Measurements from ENCODE around the gene HEMK1. TPM values are rescaled to one million over a fixed set of nuclear protein-coding genes. Genes with fewer than 3 reads are reported as not detected.

HEMK1 gene
- total RNA-seq, 4 donors from 2014 or later, result 4.5 to 8.1 (median 7.5) TPM

GRCh38 chr3:50603261-50604109, 34.2 kb downstream of the HEMK1 start:
- DNase-seq (no peak), ATAC-seq (no peak)
- in situ Hi-C loops (cut with MboI; ENCODE audit: low sequenced_read_pairs in 4 of 4) (loop anchor here in 1 of 4 donors (25.0 kb wide), 1 partner anchor 784 kb away; the partner anchor contains the start of genes MANF and RBM15B), intact Hi-C loops (cut with DNase I; ENCODE audit: low total_unique reads) (loop anchor here (2.0 kb wide), 1 partner anchor 21 kb away; no protein-coding TSS in a partner anchor)
- Histone ChIP-seq H3K9me3 (no peaks in the 10 kb centered on the region), H3K4me1 (peaks cover 90 to 91% of the 10 kb centered on the region in 2 donors), H3K27me3 (no peaks in the 10 kb centered on the region), H3K4me3 (no peak overlapping the region), H3K36me3 (peaks cover 4 to 25% of the 10 kb centered on the region in 2 donors), H3K27ac (peak overlapping the region; percentile 95 to 99 (median 96))
- TF ChIP-seq POLR2A (IDR thresholded peaks at IDR 0.05), result no peak
- TF ChIP-seq, protein P1, sequence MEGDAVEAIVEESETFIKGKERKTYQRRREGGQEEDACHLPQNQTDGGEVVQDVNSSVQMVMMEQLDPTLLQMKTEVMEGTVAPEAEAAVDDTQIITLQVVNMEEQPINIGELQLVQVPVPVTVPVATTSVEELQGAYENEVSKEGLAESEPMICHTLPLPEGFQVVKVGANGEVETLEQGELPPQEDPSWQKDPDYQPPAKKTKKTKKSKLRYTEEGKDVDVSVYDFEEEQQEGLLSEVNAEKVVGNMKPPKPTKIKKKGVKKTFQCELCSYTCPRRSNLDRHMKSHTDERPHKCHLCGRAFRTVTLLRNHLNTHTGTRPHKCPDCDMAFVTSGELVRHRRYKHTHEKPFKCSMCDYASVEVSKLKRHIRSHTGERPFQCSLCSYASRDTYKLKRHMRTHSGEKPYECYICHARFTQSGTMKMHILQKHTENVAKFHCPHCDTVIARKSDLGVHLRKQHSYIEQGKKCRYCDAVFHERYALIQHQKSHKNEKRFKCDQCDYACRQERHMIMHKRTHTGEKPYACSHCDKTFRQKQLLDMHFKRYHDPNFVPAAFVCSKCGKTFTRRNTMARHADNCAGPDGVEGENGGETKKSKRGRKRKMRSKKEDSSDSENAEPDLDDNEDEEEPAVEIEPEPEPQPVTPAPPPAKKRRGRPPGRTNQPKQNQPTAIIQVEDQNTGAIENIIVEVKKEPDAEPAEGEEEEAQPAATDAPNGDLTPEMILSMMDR (IDR thresholded peaks at IDR 0.05 in 4 of 5, conservative IDR thresholded peaks at IDR 0.05 in 1 of 5), result no peak

- DNase-seq (no peak), ATAC-seq (no peak)
- Histone ChIP-seq H3K9me3 (no peaks in the 10 kb centered on the region), H3K4me3 (no peak overlapping the region), H3K27ac (peak overlapping the region; percentile 95 to 99 (median 96)), H3K36me3 (peaks cover 4 to 27% of the 10 kb centered on the region in 2 donors), H3K4me1 (peaks cover 96% of the 10 kb centered on the region in 2 donors), H3K27me3 (no peaks in the 10 kb centered on the region)
- TF ChIP-seq, protein P1 (IDR thresholded peaks at IDR 0.05 in 4 of 5, conservative IDR thresholded peaks at IDR 0.05 in 1 of 5), result no peak
- TF ChIP-seq POLR2A (IDR thresholded peaks at IDR 0.05), result no peak
- in situ Hi-C loops (cut with MboI; ENCODE audit: low sequenced_read_pairs in 4 of 4), result loop anchor here in 1 of 4 donors (25.0 kb wide), 1 partner anchor 783 kb away; the partner anchor contains the start of genes MANF and RBM15B
- intact Hi-C loops (cut with DNase I; ENCODE audit: low total_unique reads), result loop anchor here (2.0 kb wide), 1 partner anchor 21 kb away; no protein-coding TSS in a partner anchor
Observed at GRCh38 chr3:50604110-50604621, 34.8 kb downstream of the HEMK1 start.

DNA sequence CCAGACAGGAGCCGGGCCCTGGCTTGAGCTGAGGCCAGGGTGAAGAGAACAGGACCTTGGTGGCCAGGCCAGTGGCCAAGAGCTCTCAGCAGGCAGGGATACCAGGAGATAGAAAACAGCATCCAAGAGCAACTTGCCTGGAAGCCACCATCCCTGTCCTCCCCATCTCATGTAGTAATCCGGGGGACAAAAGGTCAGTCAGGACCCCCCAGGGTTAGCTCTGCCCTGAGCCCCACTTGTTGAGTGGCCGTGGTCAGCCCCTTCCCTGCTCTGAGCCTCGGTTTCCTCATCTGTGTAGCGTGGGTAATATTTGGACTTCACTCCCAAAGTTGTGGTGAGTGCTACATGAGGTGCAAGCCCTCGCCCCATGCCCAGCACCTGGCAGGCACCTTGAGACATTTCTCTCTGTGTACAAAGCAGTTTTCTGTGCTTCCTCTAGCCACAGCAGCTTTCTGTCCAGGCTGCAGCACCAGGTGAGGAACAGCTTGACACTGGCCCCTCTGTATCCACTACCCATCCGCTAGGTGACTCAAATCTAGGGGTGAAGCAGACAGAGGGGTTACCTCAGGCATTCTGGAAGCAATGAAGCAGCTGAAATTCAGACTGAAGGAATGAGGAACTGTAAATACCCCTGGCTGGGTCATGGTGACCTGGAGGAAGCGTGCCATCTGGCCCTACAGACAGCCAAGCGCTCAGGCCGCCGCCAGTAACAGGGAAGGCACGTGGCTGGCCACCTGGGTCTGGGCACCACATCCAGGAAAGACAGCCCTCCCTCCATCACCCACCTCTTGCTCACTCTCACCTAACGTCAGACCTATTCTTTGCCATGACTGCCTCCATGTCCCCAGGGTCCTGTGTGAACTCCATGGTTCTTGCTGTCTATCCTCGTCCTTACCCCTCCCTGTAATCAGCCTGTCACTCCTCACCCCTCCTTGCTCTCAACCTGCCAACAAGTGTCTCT, 35.6 kb downstream of the HEMK1 start:
- Histone ChIP-seq H3K27me3 (no peaks in the 10 kb centered on the region), H3K4me3 (no peak overlapping the region), H3K9me3 (no peaks in the 10 kb centered on the region), H3K27ac (peak overlapping the region; percentile 95 to 99 (median 96)), H3K36me3 (peaks cover 4 to 28% of the 10 kb centered on the region in 2 donors), H3K4me1 (peaks cover 94 to 99% of the 10 kb centered on the region in 2 donors)
- peak; percentile 93 to 96 for DNase-seq
- in situ Hi-C loops (cut with MboI; ENCODE audit: low sequenced_read_pairs in 4 of 4) (loop anchor here in 1 of 4 donors (25.0 kb wide), 1 partner anchor 782 kb away; the partner anchor contains the start of genes MANF and RBM15B), intact Hi-C loops (cut with DNase I; ENCODE audit: low total_unique reads) (loop anchor here (2.0 kb wide), 1 partner anchor 20 kb away; no protein-coding TSS in a partner anchor)
- peak; percentile 52 to 61 for ATAC-seq
- TF ChIP-seq, protein P1 (IDR thresholded peaks at IDR 0.05 in 4 of 5, conservative IDR thresholded peaks at IDR 0.05 in 1 of 5), result no peak
- TF ChIP-seq POLR2A (IDR thresholded peaks at IDR 0.05), result peak; percentile 21 to 30

DNA sequence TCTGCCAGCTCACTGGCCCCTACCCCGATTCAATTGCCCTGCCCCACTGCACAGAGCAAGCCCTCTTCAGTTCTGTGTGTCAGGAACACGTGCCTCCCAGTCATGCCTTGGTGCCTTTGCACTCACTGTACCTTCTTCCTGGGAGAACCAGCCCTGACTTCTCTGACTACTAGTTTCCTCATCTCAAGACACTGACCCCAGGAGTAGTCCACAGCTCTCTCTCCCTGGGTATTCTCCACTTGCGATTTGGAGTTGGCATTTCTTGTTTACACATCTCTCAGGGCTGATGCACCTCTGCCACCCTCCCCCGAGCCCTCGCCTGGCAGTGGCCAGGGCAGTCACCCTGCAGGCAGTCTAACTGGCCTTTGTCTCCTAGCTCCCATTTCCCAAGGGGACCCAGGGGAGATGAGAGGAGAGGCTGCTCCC, 36.6 kb downstream of the HEMK1 start:
- Histone ChIP-seq H3K27me3 (no peaks in the 10 kb centered on the region), H3K4me1 (peaks cover 92 to 99% of the 10 kb centered on the region in 2 donors), H3K36me3 (peaks cover 4 to 28% of the 10 kb centered on the region in 2 donors), H3K9me3 (no peaks in the 10 kb centered on the region), H3K27ac (peak overlapping the region; percentile 95 to 99 (median 96)), H3K4me3 (peak overlapping the region in 2 of 4 donors; percentile 65 to 89)
- in situ Hi-C loops (cut with MboI; ENCODE audit: low sequenced_read_pairs in 4 of 4) (loop anchor here in 1 of 4 donors (25.0 kb wide), 1 partner anchor 781 kb away; the partner anchor contains the start of genes MANF and RBM15B), intact Hi-C loops (cut with DNase I; ENCODE audit: low total_unique reads) (loop anchor here (2.0 kb wide), 1 partner anchor 19 kb away; no protein-coding TSS in a partner anchor)
- DNase-seq (peak; percentile 79 to 82), ATAC-seq (peak; percentile 38 to 61)
- peak; percentile 69 to 74 for TF ChIP-seq POLR2A (IDR thresholded peaks at IDR 0.05)
- TF ChIP-seq, protein P1 (IDR thresholded peaks at IDR 0.05 in 4 of 5, conservative IDR thresholded peaks at IDR 0.05 in 1 of 5), result no peak

Measured in gastrocnemius medialis (tissue), 4 donors.